HL-60/S4 (cell line): ENCODE results near the gene BCL6B.
"Not testable (repeated sequence)": the region's sequence is repeated elsewhere in the genome, so short reads cannot be mapped to it uniquely, and the experiment has no call there.

ENCODE experiments used
- in situ Hi-C: fragments of 300-500 bp; cut with MboI; formaldehyde crosslinking; loops from 2 replicates; pipeline ENCODE4 v1.14.3; 2022; ENCODE audit warnings: low sequenced_read_pairs

The BCL6B gene

DNA sequence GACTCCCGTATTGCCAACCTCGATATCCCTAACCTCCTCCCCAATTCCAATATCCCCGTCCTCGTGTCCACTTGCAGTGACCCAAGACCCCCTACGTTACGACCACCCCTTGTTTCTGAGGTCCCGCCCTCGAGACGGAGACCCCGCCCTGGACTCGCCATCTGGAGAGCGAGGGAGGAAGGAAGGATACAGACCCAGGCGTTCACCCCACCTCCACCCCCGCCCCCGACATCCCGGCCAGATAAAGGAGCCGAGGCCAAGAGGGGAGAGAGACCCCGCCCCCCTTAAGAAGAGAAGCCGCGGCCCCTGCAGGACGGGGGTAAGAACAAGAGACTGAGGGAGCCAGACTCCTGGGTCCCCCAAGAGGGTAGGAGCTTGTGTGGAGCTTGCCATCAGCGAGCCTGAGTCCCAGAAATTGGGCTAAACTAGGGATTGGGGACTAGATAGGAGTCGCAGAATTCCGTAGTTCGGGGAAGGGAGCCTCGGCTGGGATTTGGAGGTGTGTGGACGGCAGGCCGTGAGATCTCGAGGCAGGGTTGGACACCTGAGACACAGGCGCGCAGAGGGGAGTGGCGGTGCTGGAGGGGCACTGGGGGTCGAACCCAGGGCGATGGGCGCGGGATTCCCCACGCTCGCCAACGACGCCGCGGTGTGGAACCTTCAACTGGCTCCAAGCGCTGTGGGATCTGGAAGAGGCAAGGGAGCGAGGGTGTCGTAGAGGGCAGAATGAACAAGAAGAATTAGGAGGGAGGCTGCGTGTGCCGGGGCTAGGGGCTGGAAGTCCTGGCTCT lies at the start of gene BCL6B:
TSS of gene BCL6B (plus strand) at position 270 of the 791 bp plus-strand sequence. CDS start 622 bp downstream, outside the sequence.
- in situ Hi-C loops = no loop called here

DNA sequence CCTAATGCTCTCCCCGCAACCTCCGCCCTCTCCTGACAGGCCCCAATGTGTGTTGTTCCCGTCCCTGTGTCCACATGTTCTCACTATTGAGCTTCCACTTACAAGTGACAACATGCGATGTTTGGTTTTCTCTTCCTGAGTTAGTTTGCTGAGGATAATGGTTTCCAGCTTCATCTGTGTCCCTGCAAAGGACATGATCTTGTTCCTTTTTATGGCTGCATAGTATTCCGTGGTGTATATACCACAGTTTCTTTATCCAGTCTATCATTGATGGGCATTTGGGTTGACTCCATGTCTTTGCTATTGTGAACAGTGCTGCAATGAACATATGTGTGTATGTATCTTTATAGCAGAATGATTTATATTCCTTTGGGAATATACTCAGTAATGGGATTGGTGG lies 43.4 kb upstream of the BCL6B start:
- in situ Hi-C loops = not testable (repeated sequence)

DNA sequence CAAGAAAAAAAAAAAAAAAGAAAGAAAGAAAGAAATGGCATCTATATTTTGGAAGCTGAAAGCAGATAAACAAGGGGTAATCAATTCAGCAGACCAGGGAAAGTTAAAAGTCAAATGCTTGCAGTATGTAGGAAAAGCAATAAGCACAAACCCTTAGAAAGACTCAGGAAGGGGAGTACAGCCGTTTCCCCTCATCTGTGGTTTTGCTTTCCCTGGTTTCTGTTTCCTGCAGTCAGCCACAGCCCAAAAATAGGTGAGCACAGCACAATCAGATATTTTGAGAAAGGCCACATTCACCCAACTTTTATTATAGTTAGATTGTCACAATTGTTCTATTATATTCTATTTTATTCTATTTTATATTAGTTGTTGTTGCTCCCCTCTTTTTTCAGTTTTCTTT lies 41.4 kb upstream of the BCL6B start:
- in situ Hi-C loops = no loop called here

GRCh38 chr17:6985266-6985665 lies 37.6 kb upstream of the BCL6B start:
- in situ Hi-C loops = no loop called here

- in situ Hi-C loops = no loop called here
Observed at GRCh38 chr17:6986676-6987075, 36.2 kb upstream of the BCL6B start.

DNA sequence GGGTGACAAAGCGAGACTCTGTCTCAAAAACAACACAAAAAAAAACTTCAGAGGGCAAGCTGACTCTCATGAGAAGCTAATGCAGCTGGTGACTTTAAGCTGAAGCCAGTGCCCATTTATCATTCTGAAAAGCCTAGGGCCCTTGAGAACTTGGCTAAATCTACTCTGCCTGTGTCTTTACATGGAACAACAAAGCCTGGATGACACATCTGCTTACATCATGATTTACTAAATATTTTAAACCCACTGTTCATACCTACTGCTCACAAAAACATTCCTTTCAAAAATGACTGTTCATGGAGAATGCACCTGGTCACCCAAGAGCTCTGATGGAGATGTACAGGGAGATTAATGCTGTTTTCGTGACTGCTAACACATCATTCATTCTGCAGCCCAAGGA lies 33.1 kb upstream of the BCL6B start:
- in situ Hi-C loops = no loop called here

- in situ Hi-C loops = not testable (repeated sequence)
Observed at GRCh38 chr17:6993613-6994056, 29.2 kb upstream of the BCL6B start.

DNA sequence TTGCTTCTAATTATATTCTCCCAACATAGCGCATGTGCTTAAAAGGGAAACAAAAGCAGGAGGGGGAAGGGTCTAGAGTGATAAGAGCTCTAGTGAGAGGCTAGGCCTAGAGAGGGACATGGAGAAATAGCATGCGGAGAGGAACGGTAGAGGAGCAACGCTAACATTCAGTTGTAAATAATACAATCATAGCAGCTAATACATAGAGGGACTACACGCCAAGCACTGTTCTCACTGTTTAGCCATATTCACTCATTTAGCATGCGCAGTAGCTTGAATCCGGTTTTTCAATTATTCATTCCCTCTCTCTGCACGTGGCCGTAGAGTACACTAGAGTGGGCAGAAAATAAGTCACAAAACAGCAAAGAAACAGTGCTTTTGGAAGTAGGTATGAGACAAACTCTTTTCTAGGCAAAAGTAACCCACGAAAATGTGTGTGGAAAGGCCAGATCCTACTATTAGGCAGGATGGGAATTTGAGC lies 28.7 kb upstream of the BCL6B start:
- in situ Hi-C loops = no loop called here

- in situ Hi-C loops = no loop called here
Observed at GRCh38 chr17:6994666-6995256, 28.1 kb upstream of the BCL6B start.

DNA sequence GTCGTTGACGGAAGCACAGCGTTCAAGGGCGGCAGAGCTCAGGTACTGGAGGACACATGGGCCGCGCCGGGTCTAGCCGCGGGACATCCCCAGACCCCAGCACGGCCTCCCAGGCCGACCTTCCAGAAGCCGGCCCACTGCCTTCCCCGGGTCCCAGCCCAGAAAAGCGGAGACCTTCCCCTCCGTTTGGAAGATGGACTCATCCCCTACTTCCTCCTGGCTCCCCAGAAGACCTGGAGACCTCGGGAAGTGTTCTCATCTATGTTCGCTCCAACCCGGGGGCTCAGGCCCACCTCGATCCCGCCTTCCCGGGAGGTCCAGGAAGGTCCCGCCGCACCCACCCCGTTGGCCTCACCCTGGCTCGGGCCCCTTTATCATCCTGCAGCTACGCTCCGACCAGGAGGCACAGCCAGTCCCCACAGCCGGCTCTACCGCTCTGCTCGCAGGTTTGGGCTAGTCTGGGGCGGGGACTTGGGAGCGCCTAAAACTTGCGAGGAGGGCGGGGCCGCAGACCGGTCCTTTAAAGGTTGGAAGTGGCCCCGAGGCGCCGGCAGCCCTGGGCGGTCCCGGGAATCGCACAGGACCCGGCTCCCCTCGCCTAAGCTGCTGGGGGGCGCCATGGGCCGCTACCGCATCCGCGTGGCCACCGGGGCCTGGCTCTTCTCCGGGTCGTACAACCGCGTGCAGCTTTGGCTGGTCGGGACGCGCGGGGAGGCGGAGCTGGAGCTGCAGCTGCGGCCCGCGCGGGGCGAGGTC lies 27.2 kb upstream of the BCL6B start, which contains the start of gene ALOX12:
TSS of gene ALOX12 (plus strand) at position 550 of the 756 bp plus-strand sequence. CDS start at position 619, 69 bp downstream.
- in situ Hi-C loops = no loop called here

DNA sequence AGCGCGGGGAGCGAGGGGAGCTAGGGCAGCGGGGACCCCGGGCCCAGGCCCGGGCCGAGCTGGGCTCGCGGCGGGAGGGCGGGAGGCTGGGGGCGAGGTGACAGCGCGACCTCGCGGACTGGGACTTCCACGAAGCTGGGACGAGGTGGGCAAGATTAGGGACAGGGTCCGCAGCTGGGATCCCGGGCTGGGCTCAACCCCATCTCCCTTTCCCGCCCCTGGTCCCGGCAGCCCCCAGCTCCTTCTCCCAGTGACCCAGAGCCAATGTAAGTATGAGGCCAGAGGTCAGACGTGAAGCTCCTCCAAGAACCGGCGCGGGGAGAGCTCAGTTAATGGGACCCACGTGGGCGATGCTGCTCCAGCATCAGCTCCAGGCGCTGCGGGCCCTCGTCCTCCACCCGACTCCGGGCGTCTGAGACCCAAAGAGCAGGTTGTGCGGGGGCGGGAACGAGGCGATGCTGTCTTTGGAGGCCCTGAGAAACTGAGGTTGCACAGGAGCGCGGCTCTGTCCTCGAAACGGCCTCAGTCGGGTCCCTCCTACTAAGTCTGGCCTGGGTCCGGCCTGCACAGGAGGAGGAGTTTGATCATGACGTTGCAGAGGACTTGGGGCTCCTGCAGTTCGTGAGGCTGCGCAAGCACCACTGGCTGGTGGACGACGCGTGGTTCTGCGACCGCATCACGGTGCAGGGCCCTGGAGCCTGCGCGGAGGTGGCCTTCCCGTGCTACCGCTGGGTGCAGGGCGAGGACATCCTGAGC lies 26.4 kb upstream of the BCL6B start:
- in situ Hi-C loops = no loop called here

DNA sequence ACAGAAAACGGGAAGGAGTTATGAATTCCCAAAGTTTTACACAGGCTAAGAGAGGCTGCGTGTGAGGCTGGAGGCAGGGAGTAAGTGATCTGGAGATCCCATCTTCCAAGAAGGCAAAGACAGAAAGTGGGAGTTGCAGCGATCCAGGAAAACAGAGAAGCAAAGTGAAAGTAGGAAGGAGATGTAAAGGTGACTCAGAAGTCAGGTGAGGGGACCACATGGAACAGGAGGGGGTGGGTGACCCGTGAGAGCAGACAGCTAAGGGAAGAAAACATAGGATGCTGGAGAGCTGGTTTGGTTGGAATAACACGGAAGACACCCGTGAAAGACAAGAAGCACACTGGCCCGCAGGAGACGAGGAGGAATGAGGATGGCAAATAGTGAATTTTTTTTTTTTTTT lies 25.7 kb upstream of the BCL6B start:
- in situ Hi-C loops = no loop called here

GRCh38 chr17:6998855-6999508 lies 23.9 kb upstream of the BCL6B start:
- in situ Hi-C loops = no loop called here

GRCh38 chr17:7001318-7001961 lies 21.4 kb upstream of the BCL6B start:
- in situ Hi-C loops = loop anchor here (10.0 kb wide), 1 partner anchor 337 kb away; no protein-coding TSS in a partner anchor

GRCh38 chr17:7002288-7003047 lies 20.4 kb upstream of the BCL6B start:
- in situ Hi-C loops = loop anchor here (10.0 kb wide), 1 partner anchor 338 kb away; no protein-coding TSS in a partner anchor

DNA sequence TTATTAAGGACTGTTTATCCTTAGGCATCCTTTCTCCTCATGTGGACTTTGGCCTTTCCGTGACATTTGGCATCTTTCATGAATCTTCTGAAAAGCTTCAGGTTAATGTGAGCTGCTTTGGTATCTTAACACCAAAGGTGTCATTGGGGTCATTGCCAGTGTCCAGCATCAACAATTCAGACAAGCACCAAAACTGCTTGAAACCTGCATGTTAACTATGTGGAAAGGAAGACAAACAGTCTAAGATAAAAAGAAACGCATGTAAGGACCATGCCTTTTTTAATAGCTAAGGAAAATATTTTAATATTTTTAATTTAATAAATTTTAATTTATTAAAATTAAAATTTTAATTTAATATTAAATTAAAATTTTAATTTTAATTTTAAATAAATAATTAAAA lies 19.1 kb upstream of the BCL6B start:
- in situ Hi-C loops = loop anchor here (10.0 kb wide), 1 partner anchor 339 kb away; no protein-coding TSS in a partner anchor

- in situ Hi-C loops = loop anchor here (5.0 to 10.0 kb wide), 2 partner anchors 92 to 340 kb away; no protein-coding TSS in a partner anchor
Observed at GRCh38 chr17:7004398-7005253, 18.2 kb upstream of the BCL6B start.

GRCh38 chr17:7005716-7006115 lies 17.1 kb upstream of the BCL6B start:
- in situ Hi-C loops = loop anchor here (5.0 to 10.0 kb wide), 2 partner anchors 93 to 341 kb away; no protein-coding TSS in a partner anchor
